COR-L47 (cell line): ENCODE data around the gene RIMBP2.

ENCODE experiments used
- DNase-seq: peaks from one replicate; lab custom pipeline; 2025; lab: John Stamatoyannopoulos, UW

Gene RIMBP2

GRCh38 chr12:130438243-130438620 lies 277.9 kb downstream of the RIMBP2 start:
- DNase-seq, result no peak

- no peak for DNase-seq
Measured at GRCh38 chr12:130437555-130438242, 278.4 kb downstream of the RIMBP2 start.

- no peak for DNase-seq
Measured at GRCh38 chr12:130436741-130437501, 279.2 kb downstream of the RIMBP2 start.

GRCh38 chr12:130435826-130436225 lies 280.3 kb downstream of the RIMBP2 start:
- no peak for DNase-seq

- DNase-seq, result no peak
Measured at GRCh38 chr12:130435331-130435730, 280.8 kb downstream of the RIMBP2 start.

- DNase-seq, result no peak
Measured at GRCh38 chr12:130434560-130434959, 281.5 kb downstream of the RIMBP2 start.

GRCh38 chr12:130433834-130434233 lies 282.3 kb downstream of the RIMBP2 start:
- DNase-seq, result no peak

- DNase-seq, result no peak
Measured at GRCh38 chr12:130433411-130433810, 282.7 kb downstream of the RIMBP2 start.

- DNase-seq, result no peak
Measured at GRCh38 chr12:130431176-130431575, 284.9 kb downstream of the RIMBP2 start.

GRCh38 chr12:130429656-130430505 lies 286.2 kb downstream of the RIMBP2 start:
- DNase-seq, result no peak

- no peak for DNase-seq
Measured at GRCh38 chr12:130428116-130428515, 288.0 kb downstream of the RIMBP2 start.

- no peak for DNase-seq
Measured at GRCh38 chr12:130427381-130427887, 288.7 kb downstream of the RIMBP2 start.

- DNase-seq, result no peak
Measured at GRCh38 chr12:130425698-130426245, 290.3 kb downstream of the RIMBP2 start.

- no peak for DNase-seq
Measured at GRCh38 chr12:130424858-130425697, 291.0 kb downstream of the RIMBP2 start.

GRCh38 chr12:130423991-130424857 lies 291.9 kb downstream of the RIMBP2 start:
- no peak for DNase-seq

GRCh38 chr12:130423136-130423535 lies 293.0 kb downstream of the RIMBP2 start:
- no peak for DNase-seq

- DNase-seq, result no peak
Measured at GRCh38 chr12:130422676-130423075, 293.4 kb downstream of the RIMBP2 start.

GRCh38 chr12:130421896-130422295 lies 294.2 kb downstream of the RIMBP2 start:
- DNase-seq, result no peak

- DNase-seq, result no peak
Measured at GRCh38 chr12:130420071-130420470, 296.0 kb downstream of the RIMBP2 start.

GRCh38 chr12:130419116-130419515 lies 297.0 kb downstream of the RIMBP2 start:
- no peak for DNase-seq
